ENCODE data around the gene CSNK1D.

DNA sequence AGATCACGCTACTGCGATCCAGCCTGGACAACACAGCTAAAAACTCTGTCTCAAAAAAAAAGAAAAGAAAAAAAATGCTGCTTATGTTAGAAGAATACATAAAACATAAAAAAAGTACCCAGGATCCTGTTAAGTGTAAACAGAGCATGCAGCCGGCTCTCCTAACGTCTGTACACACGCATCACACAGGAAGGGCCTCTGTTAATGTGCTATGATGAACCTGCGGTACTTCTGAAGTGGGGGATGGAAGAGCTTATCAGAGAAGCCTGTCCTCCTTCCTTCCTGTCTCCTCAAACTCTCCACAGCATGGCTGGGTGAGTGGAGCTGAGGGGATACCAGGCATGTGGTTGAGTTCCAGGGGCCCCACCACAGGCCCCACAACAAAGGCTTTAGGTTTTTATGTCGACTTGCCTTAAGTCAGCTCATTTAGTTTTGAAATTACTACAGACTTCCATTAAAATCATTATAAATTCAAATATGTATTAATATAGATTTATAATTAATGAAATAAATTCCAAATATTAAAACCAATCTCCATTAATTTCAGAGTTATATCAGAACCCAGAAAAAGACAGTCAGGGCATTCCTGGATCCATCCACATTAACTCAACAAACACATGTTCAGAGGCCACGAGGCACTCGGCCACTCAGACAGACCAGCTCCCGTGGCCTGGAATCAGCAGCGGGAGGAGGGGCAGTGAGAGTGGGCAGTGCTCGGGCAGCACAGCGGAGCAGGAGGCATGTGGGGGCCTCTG, 72.6 kb downstream of the CSNK1D start:
- TF ChIP-seq CTCF (IDR thresholded peaks at IDR 0.05), result no peak
- no peak for TF ChIP-seq POLR2A (IDR thresholded peaks at IDR 0.05)
